ENCODE measurements around the gene NKIRAS1.

The NKIRAS1 gene

GRCh38 chr3:23916886-23917678 is at the start of gene NKIRAS1, which contains the start of gene RPL15:
TSS of gene NKIRAS1 (minus strand) at chr3:23916990. CDS start at chr3:23910904, 6,086 bp downstream.
TSS of gene RPL15 (plus strand) at chr3:23917132. CDS start at chr3:23917860, 728 bp downstream.
- peak; percentile 80 for DNase-seq (ENCODE audit: low read depth)

GRCh38 chr3:23966328-23966727 is 49.5 kb upstream of the NKIRAS1 start:
- no peak for DNase-seq (ENCODE audit: low read depth)

DNA sequence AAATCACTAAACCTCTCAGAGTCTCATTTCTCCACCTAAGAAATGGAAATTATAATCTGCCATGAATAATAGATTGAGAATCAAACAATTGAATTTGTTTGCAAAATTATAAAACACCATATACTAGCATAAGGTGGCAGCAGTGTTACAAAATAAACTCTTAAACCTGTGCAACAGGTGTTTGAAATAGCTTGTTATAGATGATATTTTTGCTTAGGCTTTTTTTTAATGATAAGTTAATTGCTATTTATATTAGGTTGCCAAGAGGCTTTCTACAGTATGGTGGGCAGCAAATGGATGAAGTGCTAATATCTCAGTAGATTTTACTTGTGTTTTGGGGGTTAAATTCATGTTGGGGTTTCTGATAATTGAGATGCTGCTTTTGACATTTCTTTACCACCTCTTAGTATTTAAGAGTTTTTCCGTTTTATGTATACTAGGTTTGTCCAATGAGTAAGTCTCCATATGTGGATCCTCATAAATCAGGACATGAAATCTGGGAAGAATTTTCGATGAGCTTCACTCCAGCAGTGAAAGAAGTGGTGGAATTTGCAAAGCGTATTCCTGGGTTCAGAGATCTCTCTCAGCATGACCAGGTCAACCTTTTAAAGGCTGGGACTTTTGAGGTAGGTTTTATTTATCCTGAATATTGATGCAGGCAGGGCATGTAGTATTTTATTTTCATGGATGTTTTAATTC is 47.9 kb upstream of the NKIRAS1 start:
- DNase-seq (ENCODE audit: low read depth), result no peak

- DNase-seq (ENCODE audit: low read depth), result no peak
These were observed 45.1 kb upstream of the NKIRAS1 start for GRCh38 chr3:23961913-23962312.

DNA sequence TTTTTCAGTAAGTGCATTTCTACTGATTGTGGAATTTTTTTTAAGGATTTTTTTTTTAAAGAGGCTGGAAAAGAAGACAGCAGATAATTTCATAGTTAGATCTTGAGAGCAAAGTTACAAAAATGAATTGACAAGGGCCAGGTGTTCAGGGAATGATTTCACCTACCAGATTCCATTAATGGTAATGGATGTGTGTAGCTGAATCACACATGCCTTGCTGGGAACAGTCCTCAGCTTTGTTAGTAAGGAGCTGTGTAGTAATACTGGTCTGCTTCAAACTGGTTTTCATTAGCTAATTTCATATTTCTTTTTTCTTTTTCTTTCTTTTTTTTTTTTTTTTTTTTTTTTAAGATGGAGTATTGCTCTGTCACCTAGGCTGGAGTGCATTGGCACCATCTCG is 44.3 kb upstream of the NKIRAS1 start:
- no peak for DNase-seq (ENCODE audit: low read depth)

GRCh38 chr3:23960649-23961048 is 43.9 kb upstream of the NKIRAS1 start:
- DNase-seq (ENCODE audit: low read depth), result no peak

DNA sequence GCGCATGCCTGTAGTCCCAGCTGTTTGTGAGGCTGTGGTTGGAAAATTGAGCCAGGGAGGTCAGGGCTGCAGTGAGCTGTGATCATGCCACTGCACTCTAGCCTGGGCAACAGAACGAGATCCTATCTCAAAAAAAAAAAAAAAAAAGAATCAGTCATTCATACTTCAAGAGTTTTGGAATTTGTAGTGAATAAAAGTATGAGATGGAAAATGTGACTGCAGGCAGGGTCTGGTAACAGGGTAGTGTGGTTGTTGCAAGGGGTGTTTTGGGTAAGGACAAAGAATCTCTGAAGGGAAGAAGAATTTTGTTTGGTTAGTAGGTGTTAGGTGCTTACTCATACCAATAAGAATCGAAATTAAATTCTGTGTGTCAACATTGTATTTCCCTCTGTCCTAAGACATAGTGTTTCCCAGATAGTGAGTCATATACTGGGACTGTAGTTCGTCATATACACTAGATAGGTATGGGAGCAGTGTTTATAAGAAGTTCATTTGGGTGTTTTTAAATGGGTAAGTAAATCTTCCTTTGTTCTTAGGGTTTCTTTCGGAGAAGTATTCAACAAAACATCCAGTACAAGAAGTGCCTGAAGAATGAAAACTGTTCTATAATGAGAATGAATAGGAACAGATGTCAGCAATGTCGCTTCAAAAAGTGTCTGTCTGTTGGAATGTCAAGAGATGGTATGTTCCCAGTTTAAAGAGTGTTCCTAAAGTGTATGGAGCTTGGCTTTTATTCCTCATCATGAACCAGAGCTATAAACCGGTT is 42.5 kb upstream of the NKIRAS1 start:
- DNase-seq (ENCODE audit: low read depth), result peak; percentile 61

DNA sequence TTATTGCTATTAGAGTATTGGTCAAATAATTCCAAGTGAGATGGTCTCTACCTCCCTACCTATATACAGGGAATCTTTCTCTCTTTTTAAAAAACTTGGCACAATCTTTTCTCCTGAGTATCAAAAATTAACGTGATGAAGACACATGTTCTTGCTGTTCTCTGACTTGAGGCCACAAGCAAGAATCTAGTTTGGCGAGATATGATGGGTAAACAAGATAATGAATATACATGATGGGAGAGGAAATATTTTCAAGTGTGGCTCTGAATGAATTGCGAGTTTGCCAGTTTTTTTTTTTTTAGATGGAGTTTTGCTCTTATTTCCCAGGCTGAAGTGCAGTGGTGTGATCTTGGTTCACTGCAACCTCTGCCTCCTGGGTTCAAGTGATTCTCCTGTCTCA is 39.9 kb upstream of the NKIRAS1 start:
- DNase-seq (ENCODE audit: low read depth), result no peak

- no peak for DNase-seq (ENCODE audit: low read depth)
These were observed 37.4 kb upstream of the NKIRAS1 start for GRCh38 chr3:23954144-23954543.

DNA sequence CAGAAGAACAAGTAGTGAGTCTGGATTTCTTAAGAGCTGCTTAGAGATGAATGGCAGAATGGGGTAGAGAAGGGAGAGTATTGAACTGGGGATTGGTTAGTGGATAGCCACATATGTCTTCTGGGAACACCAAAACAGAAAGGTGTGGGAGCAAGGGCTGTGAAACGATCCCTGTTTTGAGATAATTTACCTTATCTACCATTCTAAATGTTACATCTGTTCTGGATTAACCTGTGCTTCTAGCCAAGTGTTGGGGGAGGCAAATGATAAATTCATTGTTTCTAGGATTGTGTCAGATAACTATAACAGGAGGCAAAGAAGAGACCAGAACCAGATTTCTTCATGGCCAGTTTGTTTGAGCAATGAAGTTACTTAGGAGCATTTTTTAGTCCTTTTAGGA is 36.7 kb upstream of the NKIRAS1 start:
- no peak for DNase-seq (ENCODE audit: low read depth)

DNA sequence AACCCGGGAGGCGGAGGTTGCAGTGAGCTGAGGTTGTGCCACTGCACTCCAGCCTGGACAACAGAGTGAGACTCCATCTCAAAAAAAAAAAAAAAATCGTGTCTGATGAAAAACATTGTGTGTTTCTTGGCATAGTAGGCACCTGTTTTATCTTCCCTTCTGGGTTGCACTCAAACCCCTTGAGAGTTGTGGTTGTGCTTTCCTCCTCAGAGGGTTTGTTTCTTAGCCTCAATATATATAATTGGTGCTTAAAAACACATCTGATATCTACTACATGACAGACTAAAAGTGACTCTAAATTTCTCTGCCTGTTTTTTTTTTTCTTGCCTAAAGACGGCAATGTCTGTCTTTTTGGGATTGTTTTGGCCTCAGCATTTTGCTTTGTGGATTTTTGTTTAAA is 35.9 kb upstream of the NKIRAS1 start:
- DNase-seq (ENCODE audit: low read depth), result no peak

DNA sequence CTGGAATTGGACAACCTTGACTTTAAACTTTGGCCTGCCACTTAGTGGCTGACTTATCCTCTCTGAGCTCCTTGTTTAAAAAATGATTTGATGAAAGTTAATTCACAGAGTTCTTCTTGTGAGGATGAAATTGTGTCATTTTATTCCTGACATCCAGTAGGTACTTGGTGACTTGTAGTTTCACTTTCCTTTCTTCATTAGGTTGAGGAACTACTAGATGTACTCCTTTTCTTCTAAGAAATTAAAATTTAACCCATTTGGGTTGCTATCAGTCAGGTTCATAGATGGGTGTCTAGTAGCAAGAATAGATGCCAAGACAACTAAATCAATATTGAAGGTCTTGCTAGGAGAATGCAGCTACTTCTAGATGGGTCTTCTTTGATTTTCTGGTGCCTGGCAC is 33.5 kb upstream of the NKIRAS1 start:
- DNase-seq (ENCODE audit: low read depth), result no peak

GRCh38 chr3:23949784-23950183 is 33.0 kb upstream of the NKIRAS1 start:
- no peak for DNase-seq (ENCODE audit: low read depth)

- DNase-seq (ENCODE audit: low read depth), result no peak
These were observed 32.0 kb upstream of the NKIRAS1 start for GRCh38 chr3:23948761-23949160.

DNA sequence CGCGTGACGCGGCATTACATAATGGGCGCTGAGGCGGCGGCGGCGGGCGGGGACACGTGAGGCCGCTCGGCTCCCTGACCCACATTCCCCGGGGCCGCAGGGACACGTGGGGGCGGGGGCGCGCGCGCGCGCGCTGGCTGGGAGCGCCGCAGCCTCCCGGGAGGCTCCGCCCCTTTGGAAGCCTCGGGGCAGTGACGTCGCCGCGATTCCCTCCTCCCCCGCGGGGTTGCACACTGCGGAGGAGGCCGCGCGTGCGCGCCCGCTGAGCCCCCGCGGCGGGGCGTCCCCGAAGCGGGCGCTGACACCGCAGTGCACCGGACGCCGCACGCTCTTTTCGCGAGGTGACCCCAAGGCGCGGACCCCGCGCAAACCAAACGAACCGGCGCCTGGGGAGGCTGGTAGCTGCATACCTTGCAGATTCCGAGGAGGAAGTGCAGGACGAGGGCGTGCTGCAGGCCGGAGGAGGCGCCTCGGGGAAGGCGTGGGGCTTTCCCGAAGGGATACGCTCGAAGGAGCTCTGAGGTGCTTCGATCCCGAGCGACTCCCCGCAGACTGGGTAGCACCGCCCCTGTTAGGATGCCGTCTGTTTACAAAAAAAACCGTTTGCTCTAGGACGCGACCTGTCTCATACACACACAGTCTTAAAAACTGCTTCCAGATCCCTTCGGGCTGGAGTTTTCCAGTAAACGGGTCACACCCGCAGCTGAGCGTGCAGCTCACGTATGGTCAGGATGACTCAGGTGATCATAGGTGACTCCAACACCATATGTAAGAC is 29.3 kb upstream of the NKIRAS1 start:
- DNase-seq (ENCODE audit: low read depth), result peak; percentile 69

- DNase-seq (ENCODE audit: low read depth), result no peak
These were observed 28.8 kb upstream of the NKIRAS1 start for GRCh38 chr3:23945663-23945912.

DNA sequence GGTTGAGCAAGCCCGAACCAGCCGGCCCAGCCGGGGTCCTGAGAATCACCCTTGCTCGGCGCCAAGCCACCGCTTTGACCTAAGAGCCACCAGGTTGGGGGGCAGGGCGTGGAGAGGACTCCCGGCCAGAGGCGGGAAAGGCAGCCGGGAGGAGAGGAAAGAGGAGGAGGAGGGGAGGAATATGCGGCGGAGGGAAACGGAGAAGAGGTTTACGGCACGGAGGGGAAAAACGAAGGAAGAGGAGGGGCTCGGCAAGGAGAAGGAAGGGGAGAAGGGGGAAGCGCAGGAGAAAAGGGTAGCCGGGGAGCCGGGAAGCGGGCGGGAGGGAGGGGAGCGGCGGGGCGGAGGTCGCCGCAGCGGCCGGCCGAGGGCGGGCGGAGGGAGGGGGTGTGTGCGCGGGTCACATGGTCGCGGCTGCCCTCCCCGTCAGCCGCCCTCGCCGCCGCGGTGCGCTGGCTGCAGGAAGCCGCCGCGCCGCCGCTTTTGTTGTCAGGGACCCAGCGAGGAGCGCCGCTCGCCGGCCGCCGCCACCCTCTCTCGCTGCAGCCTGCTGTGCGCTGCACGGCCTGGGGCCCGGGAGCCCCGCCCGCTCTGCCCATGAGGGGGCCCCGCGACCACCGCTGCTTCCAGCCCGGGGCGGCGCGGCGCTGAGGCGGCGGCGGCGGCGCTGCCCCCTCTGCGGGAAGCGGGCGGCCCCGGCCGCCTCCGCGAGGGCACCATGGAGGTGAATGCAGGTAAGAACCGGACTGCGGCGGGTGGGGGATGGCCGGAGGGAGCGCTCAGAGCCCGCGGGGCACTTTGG is 28.3 kb upstream of the NKIRAS1 start, which contains the start of gene NR1D2:
NR1D2 (plus strand) TSS at position 426 of the 802 bp plus-strand sequence; CDS start at position 719, 293 bp downstream.
- no peak for DNase-seq (ENCODE audit: low read depth)

- DNase-seq (ENCODE audit: low read depth), result no peak
These were observed 27.4 kb upstream of the NKIRAS1 start for GRCh38 chr3:23944007-23944783.

GRCh38 chr3:23942546-23942945 is 25.8 kb upstream of the NKIRAS1 start:
- no peak for DNase-seq (ENCODE audit: low read depth)

DNA sequence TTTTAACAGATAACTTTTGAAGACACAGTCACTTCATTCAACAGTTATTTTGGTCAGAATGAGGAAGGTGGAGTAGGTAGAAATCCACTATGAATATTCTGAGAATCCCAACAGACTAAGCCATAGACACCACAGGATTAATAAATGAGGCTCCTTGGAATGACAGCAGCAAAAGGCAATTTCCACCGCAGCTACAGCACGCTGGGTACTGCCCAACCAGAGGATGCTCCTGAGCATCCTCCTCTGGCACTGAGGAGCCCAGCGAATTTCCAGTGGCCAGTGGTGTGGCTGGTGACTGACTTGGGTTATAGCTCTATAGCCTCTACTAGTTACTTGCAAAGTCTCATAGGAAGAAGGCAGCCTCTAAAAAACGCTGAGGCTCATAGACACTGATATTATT is 24.6 kb upstream of the NKIRAS1 start:
- no peak for DNase-seq (ENCODE audit: low read depth)
